Measurements from ENCODE around the gene VWA2. TPM values are rescaled to one million over a fixed set of nuclear protein-coding genes. Genes with fewer than 3 reads are reported as not detected.

Gene VWA2
- total and polyA plus RNA-seq, 4 donors, result 1.6 to 18.3 (median 8.4) TPM

- no peak for ATAC-seq (ENCODE audit: insufficient read depth, low FRiP score)
- peaks cover 0 to 14% (median 0%) of the 10 kb centered on the region in 5 donors for H3K4me1 ChIP-seq (ENCODE audit: control insufficient read depth in 5 of 5, insufficient read depth in 5 of 5, low read length in 5 of 5)
- TF ChIP-seq CTCF (IDR thresholded peaks at IDR 0.05; ENCODE audit: control extremely low read depth, extremely low read depth), result no peak
- no peak overlapping the region for H3K27ac ChIP-seq (ENCODE audit: low read depth in 1 of 2, low read length in 1 of 2)
- H3K9me3 ChIP-seq (ENCODE audit: control insufficient read depth in 4 of 4, insufficient read depth in 3 of 4, low read length in 3 of 4), result no peaks in the 10 kb centered on the region
- H3K9ac ChIP-seq (ENCODE audit: insufficient read depth in 1 of 2, low read length in 2 of 2), result no peak overlapping the region
- H3K36me3 ChIP-seq (ENCODE audit: control insufficient read depth in 4 of 4, insufficient read depth in 4 of 4, low read length in 4 of 4), result no peaks in the 10 kb centered on the region
- H3K27me3 ChIP-seq (ENCODE audit: control insufficient read depth in 3 of 3, insufficient read depth in 3 of 3, low read length in 2 of 3), result no peaks in the 10 kb centered on the region
- DNase-seq, result peak in 1 of 3 donors; percentile 32
- H3K4me3 ChIP-seq, result no peak overlapping the region
- WGBS, 2 donors, result 84 to 90% methylated on average over 8 of the region's 8 CpGs
These were observed 41.0 kb downstream of the VWA2 start for GRCh38 chr10:114279901-114280644.

- 69 to 76% methylated on average over 7 of the region's 7 CpGs for WGBS, 2 donors
- TF ChIP-seq CTCF (IDR thresholded peaks at IDR 0.05; ENCODE audit: control extremely low read depth, extremely low read depth), result no peak
- peaks cover 0 to 2% (median 0%) of the 10 kb centered on the region in 4 donors for H3K36me3 ChIP-seq (ENCODE audit: control insufficient read depth in 4 of 4, insufficient read depth in 4 of 4, low read length in 4 of 4)
- ATAC-seq (ENCODE audit: insufficient read depth, low FRiP score), result no peak
- H3K4me3 ChIP-seq, result no peak overlapping the region
- H3K9ac ChIP-seq (ENCODE audit: insufficient read depth in 1 of 2, low read length in 2 of 2), result no peak overlapping the region
- H3K27ac ChIP-seq (ENCODE audit: low read depth in 1 of 2, low read length in 1 of 2), result no peak overlapping the region
- no peaks in the 10 kb centered on the region for H3K27me3 ChIP-seq (ENCODE audit: control insufficient read depth in 3 of 3, insufficient read depth in 3 of 3, low read length in 2 of 3)
- H3K4me1 ChIP-seq (ENCODE audit: control insufficient read depth in 5 of 5, insufficient read depth in 5 of 5, low read length in 5 of 5), result peaks cover 0 to 14% (median 0%) of the 10 kb centered on the region in 5 donors
- no peaks in the 10 kb centered on the region for H3K9me3 ChIP-seq (ENCODE audit: control insufficient read depth in 4 of 4, insufficient read depth in 3 of 4, low read length in 3 of 4)
- no peak for DNase-seq
These were observed 42.0 kb downstream of the VWA2 start for GRCh38 chr10:114281006-114281405.

GRCh38 chr10:114281461-114281860 is 42.4 kb downstream of the VWA2 start:
- DNase-seq, result no peak
- no peak for ATAC-seq (ENCODE audit: insufficient read depth, low FRiP score)
- no peaks in the 10 kb centered on the region for H3K9me3 ChIP-seq (ENCODE audit: control insufficient read depth in 4 of 4, insufficient read depth in 3 of 4, low read length in 3 of 4)
- H3K27me3 ChIP-seq (ENCODE audit: control insufficient read depth in 3 of 3, insufficient read depth in 3 of 3, low read length in 2 of 3), result no peaks in the 10 kb centered on the region
- WGBS, 2 donors, result 72 to 81% methylated on average over 5 of the region's 5 CpGs
- no peak overlapping the region for H3K9ac ChIP-seq (ENCODE audit: insufficient read depth in 1 of 2, low read length in 2 of 2)
- H3K4me1 ChIP-seq (ENCODE audit: control insufficient read depth in 5 of 5, insufficient read depth in 5 of 5, low read length in 5 of 5), result peaks cover 0 to 14% (median 0%) of the 10 kb centered on the region in 5 donors
- peaks cover 0 to 2% (median 0%) of the 10 kb centered on the region in 4 donors for H3K36me3 ChIP-seq (ENCODE audit: control insufficient read depth in 4 of 4, insufficient read depth in 4 of 4, low read length in 4 of 4)
- TF ChIP-seq CTCF (IDR thresholded peaks at IDR 0.05; ENCODE audit: control extremely low read depth, extremely low read depth), result no peak
- no peak overlapping the region for H3K4me3 ChIP-seq
- no peak overlapping the region for H3K27ac ChIP-seq (ENCODE audit: low read depth in 1 of 2, low read length in 1 of 2)
